ENCODE measurements around the gene MAD1L1. TPM values are rescaled to one million over a fixed set of nuclear protein-coding genes. Genes with fewer than 3 reads are reported as not detected.

MAD1L1 gene
- total RNA-seq, 2 experiments from 2014 or later: 40.0 to 44.7 TPM

DNA sequence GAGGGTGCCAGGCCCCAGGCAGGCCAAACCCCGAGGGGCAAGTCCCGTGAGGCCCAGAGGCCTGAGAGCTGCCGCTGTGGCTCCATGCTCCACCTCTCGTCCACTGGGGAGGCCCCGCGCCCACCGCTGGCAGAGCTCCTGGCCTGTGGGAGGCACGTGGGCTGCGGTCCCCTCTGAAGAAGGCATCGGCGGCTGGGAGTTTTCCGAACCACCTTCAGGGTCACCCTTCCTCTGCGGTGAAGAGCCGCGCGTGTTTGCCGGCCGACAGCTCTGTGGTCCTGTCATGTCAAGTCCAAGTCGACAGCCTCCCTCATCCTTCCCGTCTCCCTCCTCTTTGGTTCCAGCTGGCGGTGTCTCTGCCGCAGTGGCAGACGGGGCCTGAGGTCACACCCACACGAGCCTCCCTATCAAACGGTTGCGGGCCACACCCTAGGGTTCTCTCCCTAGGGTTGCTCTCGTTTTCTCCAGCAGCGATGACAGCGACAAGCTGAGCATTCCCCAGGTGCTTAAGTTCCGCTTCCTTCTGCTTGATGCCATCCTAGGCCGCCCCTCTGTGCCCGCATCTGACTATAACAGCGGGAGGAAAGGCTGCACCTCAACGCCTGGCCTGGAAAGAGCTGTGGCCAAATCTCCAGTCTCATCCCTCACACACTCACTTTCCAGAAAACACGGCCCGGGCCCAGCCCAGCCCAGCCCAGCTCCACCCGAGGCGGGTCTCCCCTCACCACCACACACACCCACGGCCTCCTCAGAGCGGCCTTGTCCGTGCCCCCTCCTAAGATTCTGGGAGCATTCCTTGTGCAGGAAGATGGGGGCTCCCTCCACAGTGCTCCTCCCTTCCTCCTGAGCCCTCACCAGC, 377.6 kb downstream of the MAD1L1 start:
- Mint-ChIP-seq H3K27ac (no peak overlapping the region), H3K4me3 (no peak overlapping the region), H3K36me3 (ENCODE audit: low read depth) (peaks cover 1% of the 10 kb centered on the region), H3K27me3 (no peaks in the 10 kb centered on the region), H3K9me3 (no peaks in the 10 kb centered on the region), H3K4me1 (ENCODE audit: low read depth) (peaks cover 22% of the 10 kb centered on the region)
- DNase-seq (no peak), ATAC-seq (no peak)
- ChIA-PET POLR2A (no interaction called here), CTCF (no interaction called here)
- intact Hi-C loops (cut with micrococcal nuclease): no loop called here
- TF ChIP-seq, protein P1, sequence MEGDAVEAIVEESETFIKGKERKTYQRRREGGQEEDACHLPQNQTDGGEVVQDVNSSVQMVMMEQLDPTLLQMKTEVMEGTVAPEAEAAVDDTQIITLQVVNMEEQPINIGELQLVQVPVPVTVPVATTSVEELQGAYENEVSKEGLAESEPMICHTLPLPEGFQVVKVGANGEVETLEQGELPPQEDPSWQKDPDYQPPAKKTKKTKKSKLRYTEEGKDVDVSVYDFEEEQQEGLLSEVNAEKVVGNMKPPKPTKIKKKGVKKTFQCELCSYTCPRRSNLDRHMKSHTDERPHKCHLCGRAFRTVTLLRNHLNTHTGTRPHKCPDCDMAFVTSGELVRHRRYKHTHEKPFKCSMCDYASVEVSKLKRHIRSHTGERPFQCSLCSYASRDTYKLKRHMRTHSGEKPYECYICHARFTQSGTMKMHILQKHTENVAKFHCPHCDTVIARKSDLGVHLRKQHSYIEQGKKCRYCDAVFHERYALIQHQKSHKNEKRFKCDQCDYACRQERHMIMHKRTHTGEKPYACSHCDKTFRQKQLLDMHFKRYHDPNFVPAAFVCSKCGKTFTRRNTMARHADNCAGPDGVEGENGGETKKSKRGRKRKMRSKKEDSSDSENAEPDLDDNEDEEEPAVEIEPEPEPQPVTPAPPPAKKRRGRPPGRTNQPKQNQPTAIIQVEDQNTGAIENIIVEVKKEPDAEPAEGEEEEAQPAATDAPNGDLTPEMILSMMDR (IDR thresholded peaks at IDR 0.05): no peak

DNA sequence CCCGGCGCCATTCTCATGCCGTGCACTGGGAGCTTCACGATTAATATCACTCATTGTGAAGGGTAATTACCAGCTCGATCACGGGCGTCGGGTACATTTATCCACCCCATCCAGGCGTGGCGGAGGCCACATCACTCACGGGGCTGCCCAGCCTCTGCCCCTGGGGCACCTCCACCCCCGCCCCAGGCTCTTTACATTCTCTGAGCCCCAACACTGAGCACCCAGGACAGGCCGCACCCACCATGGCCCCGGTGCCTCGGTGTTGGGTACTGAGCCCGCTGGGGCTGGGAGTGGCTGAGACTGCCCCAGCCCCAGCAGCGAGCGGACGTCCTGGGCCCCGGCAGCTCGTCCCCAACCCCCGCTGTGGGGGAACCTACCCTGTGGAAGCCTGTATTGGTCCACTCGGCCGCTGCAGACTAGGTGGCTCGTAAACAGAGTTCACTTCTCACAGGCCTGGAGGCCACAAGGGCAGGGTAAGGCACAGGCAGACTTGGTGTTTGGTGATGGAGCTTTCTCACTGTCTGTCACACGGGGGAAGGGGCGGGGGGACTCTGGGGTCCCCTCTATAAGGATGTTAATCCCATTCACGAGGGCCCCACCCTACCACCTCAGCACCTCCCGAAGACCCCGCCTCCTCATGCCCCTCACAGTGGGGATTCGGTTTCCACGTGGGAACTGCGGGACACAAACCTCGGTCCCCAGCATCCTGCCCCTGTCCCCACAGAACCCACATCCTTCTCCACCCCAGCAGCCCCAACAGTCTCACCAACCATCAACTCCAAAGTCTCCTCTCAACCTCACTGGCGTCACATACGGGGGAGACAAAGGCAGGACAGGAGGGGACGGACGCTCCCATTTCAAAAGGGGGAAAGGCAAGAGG, 378.5 kb downstream of the MAD1L1 start:
- intact Hi-C loops (cut with micrococcal nuclease): no loop called here
- ChIA-PET POLR2A (no interaction called here), CTCF (no interaction called here)
- DNase-seq: peak; percentile 31
- H3K4me1 Mint-ChIP-seq (ENCODE audit: low read depth): peaks cover 22% of the 10 kb centered on the region
- H3K4me3 Mint-ChIP-seq: no peak overlapping the region
- ATAC-seq: peak; percentile 65
- no peak overlapping the region for H3K27ac Mint-ChIP-seq
- peaks cover 1% of the 10 kb centered on the region for H3K36me3 Mint-ChIP-seq (ENCODE audit: low read depth)
- TF ChIP-seq, protein P1 (IDR thresholded peaks at IDR 0.05): no peak
- H3K27me3 Mint-ChIP-seq: no peaks in the 10 kb centered on the region
- H3K9me3 Mint-ChIP-seq: no peaks in the 10 kb centered on the region

DNA sequence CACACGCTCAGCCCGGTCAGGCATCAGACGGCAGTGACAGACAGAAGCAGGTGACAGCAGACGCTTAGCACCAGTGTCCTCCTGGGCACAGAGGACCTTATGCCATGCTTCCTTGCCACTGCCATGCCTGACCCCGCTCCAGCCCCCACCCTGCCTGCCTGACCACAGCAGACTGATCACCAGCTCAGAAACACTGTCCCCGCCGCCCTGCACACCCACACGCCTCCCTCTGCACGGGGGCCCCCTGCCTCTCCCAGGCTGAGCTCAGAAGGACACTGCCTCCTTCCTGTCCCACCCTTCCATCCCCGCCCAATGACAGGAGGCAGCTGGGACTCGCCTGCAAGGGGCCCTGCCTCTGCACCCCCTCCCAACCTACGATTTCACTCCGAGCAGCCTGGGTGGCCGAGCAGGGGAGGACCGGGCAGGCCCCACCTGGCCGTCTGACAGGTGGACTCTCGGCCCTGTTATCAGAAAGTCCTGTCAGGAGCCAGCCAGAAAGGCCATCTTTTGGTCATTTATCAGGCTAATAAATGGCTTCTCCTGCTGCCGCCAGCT, 379.2 kb downstream of the MAD1L1 start:
- Mint-ChIP-seq H3K4me3 (no peak overlapping the region), H3K36me3 (ENCODE audit: low read depth) (peaks cover 1% of the 10 kb centered on the region), H3K27me3 (no peaks in the 10 kb centered on the region), H3K9me3 (no peaks in the 10 kb centered on the region), H3K27ac (no peak overlapping the region), H3K4me1 (ENCODE audit: low read depth) (peaks cover 22% of the 10 kb centered on the region)
- POLR2A ChIA-PET: no interaction called here
- intact Hi-C loops (cut with micrococcal nuclease): no loop called here
- CTCF ChIA-PET: no interaction called here
- DNase-seq (no peak), ATAC-seq (no peak)
- TF ChIP-seq, protein P1 (IDR thresholded peaks at IDR 0.05): no peak

DNA sequence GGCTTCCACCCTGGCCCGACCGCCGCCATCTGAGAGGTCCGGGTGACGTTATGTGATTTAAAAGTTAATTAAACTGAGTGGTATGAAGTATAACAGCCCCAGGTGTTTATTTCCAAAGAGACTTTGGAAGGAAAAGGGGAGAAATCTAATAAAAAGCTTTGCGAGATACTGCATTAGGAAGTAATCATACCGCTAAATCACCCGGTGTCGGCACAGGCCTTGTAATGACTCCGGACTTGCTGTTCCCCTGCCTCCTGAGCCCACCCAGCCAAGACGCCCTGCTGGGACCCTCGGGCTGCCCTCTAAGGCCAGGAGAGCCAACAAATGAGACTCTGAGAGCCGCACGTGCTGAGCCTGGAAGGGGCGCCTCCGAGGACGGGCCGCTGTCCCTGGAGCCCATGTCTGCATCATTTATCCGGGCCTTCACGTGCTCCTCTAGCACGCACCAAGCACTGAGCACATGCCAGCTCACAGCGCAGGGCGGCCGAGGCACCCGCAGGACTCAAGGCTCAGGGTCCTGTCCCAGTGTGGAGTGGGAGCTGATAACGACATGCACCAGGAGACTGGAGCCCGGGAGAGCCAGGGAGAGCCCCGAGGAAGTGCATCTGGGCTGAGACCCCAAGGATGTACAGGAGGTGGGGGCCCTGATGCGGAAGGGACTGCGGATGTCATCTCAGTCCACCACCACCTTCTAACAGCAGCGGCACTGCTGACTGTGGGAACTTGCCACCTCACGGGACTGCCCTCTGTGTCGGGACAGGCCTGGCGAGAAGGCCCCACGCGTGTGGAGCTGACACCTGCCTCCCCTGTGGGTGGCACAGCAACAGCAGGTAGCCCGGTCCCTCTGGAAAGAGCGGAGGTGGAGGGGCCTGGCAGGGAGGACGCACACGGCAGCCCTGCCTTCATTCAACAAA, 380.0 kb downstream of the MAD1L1 start:
- Mint-ChIP-seq H3K27ac (no peak overlapping the region), H3K27me3 (no peaks in the 10 kb centered on the region), H3K4me3 (no peak overlapping the region), H3K9me3 (no peaks in the 10 kb centered on the region), H3K4me1 (ENCODE audit: low read depth) (peaks cover 22% of the 10 kb centered on the region), H3K36me3 (ENCODE audit: low read depth) (peaks cover 1% of the 10 kb centered on the region)
- POLR2A ChIA-PET: no interaction called here
- no peak for DNase-seq
- CTCF ChIA-PET: no interaction called here
- TF ChIP-seq, protein P1 (IDR thresholded peaks at IDR 0.05): no peak
- ATAC-seq: no peak
- intact Hi-C loops (cut with micrococcal nuclease): no loop called here

Data from activated CD8-positive, alpha-beta T cell treated with anti-CD3 and anti-CD28 coated beads for 36 hours (primary cell).